CD4-positive, alpha-beta T cell treated with Interferon gamma for 1 hour (primary cell): Measurements from ENCODE around the gene MTHFD1L.

Experiments used
- DNase-seq: peaks from one replicate; pipeline ENCODE4 v3.0.0-alpha.2; 2020

The MTHFD1L gene

GRCh38 chr6:150899231-150899630 is 33.7 kb downstream of the MTHFD1L start:
- no peak for DNase-seq

DNA sequence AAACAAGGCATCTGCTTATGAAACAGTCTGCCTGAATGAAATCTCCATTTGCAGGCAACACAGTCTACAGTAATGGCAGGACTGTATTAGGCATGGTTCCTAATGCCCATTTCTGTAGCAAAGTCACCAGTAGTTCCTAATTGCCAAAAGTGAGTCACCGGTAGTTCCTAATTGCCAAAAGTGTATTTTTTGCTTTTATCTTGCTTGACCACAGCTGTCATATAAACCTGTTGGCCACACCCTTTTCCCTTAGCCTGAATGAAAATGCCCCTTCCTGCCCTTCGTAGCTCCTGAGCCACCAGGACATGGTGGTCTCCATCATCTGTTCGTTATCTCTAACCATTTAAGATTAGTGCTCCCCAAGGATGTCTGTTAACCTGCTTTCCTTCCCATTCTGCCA is 34.5 kb downstream of the MTHFD1L start:
- DNase-seq: no peak

DNA sequence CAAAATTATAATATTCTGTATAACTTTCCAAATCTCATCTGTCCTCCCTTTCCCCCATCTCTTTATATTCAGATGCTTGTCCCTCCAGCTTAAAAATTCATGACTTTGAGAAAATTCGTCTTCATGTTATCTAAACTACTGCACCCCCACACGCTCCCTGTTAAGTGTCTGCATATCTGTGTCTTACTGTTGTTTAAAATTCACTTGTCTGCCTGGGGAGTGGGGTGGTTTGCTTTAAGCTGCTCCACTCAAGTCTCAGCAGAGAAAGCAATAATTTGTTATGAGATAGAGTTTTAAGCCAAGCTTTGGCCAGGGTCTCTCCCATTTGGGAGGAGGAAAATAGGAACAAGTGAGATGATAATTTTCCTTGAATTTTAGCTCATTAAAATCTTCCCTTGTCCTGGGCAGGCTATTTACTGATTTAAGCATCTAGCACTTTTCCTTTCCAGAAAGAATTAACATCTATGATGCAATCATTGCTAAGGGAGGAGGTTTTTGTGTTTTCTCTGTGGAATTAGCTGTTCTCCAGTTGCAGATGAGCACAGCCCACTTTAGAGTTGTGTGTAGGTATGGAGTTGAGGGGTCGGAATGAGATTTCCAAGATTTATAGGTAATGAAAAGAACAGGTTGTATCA is 36.8 kb downstream of the MTHFD1L start:
- no peak for DNase-seq

DNA sequence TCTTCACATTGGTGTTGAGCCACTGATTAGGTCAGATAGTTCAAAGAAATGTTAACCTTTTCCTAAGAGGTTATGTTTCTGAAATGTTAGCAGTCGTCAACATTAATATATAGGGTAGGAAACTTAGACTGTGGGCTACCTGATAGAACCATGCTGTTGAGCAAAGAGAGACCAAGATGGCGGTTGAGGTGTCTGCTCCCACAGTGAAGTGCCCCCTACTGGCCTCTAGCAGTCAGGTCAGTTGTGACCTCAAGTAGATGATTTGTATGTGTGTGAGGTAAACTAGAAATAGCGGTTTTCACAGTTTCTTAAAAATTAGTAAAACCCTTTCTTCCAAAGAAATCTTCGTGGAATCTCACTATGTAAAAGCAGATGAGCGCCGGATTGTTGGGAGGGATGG is 40.3 kb downstream of the MTHFD1L start:
- DNase-seq: no peak

DNA sequence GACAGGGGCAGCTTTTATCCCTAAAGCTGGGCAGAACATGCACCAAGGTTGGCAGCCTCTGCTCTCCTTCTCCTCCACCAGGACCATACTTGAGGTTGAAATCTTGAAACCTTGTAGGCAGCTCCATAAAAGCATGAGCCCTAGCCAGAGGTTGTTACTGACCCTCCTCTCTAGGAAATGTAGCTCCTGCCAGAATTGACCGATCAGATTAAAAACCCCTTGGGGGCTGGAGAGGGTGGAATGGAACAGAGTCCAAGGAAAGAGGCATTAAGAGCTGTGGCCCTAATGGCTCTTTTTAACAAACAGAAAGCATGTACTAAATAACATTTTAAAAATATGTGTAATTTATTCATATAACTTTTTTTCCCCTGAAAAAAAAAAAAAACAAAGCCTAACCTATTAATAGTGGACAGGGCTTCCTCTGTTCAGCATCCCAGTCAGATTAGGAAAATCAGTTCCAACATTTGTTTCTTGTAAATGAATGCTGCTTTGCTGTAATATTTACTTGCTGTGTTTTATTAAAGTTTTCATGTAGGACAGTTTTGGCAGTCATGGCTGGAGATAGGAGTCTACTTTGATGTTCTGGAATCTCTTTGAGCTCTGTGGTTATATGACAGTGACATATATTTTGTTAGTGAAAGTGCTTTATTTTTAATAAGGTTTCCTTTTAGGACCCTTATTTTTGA is 41.3 kb downstream of the MTHFD1L start:
- DNase-seq: no peak

DNA sequence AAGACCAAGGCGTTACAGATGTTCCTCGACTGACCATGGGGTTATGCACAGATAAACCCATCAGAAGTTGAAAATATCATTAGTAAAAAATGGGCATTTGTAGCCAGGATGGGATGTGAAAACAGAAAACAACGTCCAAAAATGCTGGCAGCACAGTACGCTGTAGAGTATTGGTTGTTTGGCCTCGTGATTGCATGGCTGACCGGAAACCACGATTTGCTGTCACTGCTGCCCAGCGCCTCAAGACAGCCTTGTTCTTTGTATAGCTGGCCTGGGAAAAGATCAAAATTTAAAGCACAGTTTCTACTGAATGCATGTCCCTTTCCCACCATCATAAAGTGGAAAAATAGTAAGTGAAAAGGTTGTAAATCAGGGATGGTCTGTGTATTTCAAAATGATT is 41.9 kb downstream of the MTHFD1L start:
- no peak for DNase-seq

- DNase-seq: no peak
Observed at GRCh38 chr6:150908901-150909300, 43.4 kb downstream of the MTHFD1L start.

DNA sequence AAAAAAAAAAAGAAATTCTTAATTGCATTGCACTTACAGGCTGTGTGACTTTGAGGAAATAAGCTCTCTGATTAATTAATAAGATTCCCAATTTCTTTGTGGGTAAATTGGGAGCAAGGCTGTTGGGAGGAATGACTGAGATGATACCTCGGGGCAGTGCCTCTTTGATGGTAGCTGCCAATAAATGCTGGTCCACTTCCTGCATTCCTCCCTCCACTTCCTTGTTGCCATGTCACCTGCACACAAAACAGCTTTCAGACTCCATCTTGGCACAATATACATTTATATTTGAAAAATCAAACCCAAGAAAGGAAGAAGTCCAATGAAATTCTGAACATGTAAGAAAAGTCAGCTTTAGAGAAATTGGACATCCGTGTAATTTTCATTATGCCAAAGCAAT is 45.1 kb downstream of the MTHFD1L start:
- no peak for DNase-seq

DNA sequence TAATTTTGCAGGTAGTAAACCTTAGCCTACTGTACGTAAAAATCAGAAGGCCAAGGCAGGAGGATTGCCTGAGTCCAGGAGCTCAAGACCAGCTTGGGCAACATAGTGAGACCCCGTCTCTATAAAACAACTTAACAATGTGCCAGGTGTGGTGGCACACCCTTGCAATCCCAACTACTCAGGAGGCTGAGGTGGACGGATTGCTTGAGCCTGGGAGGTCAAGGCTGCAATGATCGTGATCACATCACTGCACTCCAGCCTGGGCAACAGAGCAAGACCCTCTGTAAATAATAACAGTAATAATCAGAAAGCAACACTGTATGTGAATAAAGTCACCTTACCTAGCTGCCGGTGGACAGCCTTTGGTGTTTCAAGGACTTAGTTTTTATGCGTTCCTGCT is 48.9 kb downstream of the MTHFD1L start:
- DNase-seq: no peak

GRCh38 chr6:150915131-150915879 is 49.8 kb downstream of the MTHFD1L start:
- no peak for DNase-seq

DNA sequence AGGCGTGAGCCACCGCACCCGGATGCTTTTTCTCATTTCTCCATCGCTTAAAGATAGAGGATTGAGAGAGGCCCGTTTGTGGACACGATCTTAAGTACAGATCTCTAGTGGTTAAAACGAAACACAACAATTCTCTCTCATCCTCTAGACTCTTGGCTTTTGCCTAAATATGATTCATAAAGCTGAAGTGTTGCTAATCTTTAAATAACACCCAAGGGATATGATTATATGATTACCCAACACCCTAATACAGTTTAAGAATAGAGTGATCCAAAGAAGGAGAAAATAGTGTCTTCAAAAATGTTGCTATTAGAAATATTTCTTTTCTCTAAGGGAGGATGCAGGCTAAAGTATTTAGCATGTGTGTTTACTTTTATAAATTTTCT is 50.4 kb downstream of the MTHFD1L start:
- no peak for DNase-seq

DNA sequence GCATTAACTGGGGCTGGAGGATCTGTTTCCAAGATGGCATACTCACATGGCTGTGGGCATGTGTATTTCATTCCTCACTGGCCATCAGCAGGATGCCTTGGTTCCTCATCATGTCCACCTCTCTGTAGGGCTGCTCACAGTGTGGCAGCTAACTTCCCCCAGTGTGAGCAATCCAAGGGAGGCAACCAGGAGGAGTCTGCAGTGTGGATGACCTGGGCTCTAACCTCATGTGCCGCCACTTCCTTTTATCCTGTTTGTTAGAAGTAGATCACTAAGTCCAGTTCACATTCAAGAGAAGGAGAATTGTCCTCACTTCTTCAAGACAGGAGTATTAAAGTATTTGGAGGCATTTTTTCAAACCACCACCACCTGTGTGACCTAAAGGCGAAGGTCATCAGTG is 54.4 kb downstream of the MTHFD1L start:
- DNase-seq: no peak

GRCh38 chr6:150922137-150922536 is 56.6 kb downstream of the MTHFD1L start:
- DNase-seq: no peak

DNA sequence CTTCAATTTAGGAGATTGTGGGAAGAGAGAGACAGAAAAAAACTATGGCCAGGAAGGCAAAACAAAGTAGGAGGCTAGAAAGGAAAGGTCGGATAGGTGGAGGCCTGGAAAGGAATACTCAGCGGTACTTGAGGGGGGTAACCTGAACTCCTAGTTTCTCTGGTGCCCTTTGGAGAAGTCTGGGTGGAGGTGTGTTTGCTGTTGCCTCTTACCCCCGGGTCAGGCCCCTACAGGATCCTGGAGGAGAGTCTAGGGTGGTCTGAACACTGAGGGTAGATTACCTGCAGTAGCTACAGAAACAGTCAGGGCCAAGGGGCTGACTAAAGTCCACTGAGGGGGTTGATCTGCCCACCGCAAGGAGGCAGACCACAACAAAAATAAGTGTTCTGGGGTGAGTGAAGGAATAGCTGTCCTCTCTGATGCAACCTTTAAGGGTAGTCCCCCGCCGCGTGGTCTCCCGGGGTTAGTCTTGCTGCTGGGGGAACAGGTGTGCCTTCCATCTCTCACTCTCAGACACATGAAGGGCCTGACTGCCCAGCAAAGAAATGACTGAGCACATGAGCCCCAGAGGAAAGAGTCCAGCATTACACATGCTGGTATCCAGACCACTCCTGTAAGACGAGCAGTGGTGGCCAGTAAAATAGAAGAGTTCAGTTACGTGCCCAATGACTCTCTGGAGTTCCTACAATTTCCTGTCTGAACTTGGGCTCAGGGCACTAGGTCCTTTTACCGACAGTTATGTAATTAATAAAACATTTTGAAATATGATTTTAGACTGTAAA is 59.5 kb downstream of the MTHFD1L start:
- DNase-seq: no peak

DNA sequence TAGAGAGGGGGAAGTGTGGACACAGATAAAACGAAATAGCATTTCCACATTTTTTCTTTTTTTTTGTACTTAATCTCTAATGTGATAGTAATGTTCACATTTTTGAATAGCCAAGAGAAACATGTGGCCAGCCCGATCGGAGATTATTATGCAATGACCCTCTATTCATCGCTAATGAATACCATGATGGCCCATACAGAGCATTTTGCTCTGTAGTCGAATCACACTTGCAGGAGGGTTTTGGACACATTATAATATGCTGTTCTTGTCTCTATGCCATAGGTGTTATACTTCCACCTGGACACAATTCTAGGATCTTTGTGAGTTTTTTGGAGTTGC is 60.1 kb downstream of the MTHFD1L start:
- DNase-seq: no peak

- DNase-seq: no peak
Observed at GRCh38 chr6:150925976-150926375, 60.5 kb downstream of the MTHFD1L start.

DNA sequence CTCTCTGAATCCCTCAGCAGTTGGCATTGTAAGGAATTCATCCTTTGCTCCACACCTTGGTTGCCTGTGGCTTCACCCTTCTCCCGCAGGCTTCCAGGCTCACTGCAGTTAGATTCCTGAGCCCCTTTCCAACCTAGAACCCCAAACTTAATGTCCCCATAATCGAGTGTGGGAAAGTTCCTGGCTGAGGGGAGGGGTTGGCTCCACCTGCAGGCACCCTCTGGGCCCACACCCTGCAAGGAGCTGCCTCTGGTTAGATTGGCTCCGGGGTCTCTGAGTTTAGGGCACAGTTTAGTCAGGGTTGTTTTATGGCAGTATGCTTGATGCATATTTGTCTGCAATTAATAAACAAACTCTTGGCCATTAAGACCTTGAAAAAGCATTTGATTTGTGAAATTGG is 63.4 kb downstream of the MTHFD1L start:
- no peak for DNase-seq

DNA sequence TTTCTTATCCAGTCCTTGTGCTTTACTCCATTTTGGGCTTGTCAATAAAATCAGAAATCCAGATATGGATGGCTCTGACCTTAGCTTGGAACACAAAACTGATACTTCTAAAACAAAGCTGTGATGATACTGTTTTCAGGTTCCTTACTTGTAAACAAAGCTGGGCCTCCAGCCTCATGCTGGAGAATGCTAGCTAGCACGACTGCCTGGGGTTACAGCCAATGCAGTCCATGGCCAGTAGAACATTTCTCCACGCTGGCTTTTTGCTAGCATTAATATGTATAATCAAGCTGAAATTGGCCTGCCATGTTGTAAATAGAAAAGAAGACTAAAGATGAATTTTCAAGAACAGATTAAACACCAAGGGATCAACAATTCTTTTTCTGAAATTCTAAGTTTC is 63.9 kb downstream of the MTHFD1L start:
- no peak for DNase-seq

DNA sequence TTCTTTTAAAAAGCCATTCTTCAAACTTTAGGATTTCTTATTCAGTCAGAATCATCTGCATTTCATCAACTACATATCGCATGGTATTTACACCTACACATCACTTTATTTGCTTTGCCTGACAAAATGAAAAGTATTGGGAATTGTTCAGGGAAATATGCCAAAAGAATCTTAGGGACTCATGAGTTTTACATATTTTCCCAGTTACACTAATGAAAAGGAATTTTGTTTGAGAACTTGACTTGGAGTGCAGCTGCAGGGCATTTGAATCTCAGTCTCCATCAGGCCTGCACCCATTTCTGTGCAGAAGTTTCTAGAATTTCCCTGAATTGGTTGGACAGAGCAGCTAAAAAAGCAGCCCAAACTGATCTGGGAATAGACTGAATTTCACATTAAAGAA is 65.3 kb downstream of the MTHFD1L start:
- DNase-seq: no peak

DNA sequence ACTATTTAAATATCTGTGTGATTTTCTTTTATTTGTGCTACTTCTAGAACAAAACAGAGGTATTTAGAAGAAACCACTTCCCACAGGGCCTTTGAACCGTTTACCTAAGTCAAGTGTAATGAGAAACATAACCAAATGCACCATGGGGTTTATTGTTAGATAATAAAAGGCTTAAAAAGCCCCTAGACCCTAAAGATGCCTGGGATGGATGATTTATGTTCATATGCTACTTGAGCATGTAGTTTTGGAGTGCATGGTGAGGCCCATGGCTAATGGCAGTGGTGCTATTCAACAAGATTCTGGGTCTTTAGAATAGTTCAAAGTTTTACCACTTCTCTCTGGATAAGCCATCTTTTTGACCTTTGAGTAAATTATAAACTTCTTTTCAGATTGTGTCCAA is 65.9 kb downstream of the MTHFD1L start:
- no peak for DNase-seq

GRCh38 chr6:150932996-150933395 is 67.5 kb downstream of the MTHFD1L start:
- DNase-seq: no peak

GRCh38 chr6:150934380-150934779 is 68.9 kb downstream of the MTHFD1L start:
- no peak for DNase-seq

DNA sequence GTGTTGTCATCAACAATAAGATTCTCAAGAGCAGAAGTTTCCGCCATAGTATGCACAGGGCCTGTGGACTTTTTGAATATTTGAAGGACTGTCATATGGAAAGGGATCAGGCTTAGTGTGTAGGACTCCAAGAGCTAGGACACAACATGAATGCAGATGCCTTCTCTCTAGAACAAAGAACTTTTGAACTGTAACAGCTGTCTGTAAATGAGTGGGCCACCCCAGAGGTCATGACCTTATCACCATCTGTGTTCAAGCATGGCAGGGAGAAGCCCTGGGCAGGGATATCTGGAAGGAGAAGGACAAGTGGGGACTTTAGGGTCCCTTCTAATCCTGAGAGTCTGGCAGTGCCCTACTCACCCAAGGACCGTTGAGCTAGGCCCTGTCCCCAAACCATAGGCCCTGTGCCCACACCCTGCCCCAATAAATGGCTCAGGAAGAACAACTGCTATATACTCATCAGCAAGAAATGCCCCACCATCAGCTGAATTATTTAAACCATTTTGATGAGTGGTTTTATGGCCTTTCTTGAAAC is 70.6 kb downstream of the MTHFD1L start:
- DNase-seq: no peak
